Kidney glomerular epithelial cell (primary cell): ENCODE data around the gene CROCC2.

Experiments used
- DNase-seq: peaks from one replicate; lab custom pipeline; 2025; lab: John Stamatoyannopoulos, UW

CROCC2 gene

GRCh38 chr2:240933966-240934700, 28.0 kb downstream of the CROCC2 start:
- no peak for DNase-seq

GRCh38 chr2:240934701-240935102, 28.6 kb downstream of the CROCC2 start:
- DNase-seq = no peak

- no peak for DNase-seq
Measured at GRCh38 chr2:240935103-240935876, 29.2 kb downstream of the CROCC2 start.

DNA sequence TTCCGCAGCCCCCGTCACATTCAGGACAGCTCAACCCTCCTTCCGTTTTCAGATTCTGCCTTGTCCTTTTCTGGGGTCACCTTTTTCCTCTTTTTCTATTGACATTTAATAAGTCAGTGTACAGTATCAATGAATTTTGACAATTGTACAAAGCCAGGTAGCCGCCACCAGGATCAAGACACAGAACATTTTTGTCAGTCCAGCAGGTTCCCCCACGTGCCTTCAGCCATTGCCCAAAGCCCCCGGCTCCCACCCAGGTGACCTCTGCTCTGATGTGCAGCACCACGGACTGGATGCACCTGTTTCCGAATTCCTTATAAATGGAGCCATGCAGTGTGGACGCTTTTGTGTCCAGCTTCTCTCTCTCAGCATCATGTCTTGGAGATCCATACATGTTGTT, 30.0 kb downstream of the CROCC2 start:
- DNase-seq = no peak

GRCh38 chr2:240946046-240946445, 39.9 kb downstream of the CROCC2 start:
- DNase-seq = no peak

- DNase-seq = no peak
Measured at GRCh38 chr2:240946654-240947053, 40.5 kb downstream of the CROCC2 start.

DNA sequence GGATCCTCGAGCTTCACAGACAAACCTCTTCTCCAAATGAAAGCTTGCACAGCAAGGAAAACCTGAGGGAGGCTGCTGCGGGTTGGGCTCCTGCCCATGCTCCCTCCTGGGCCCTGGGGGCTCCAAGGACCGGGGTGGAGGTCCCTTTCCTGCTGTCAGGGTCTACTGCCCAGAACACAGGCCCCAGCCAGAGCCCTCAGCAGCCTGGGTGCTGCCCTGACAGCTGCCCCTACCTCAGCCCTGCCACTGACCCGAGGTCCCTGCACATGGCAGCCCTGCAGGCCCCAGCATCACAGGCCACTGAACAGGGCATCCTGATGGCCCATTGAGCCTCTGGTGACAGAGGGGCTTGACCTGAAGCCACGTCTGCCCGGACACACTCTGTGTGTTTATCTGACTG, 41.0 kb downstream of the CROCC2 start:
- DNase-seq = no peak

GRCh38 chr2:240947607-240948006, 41.5 kb downstream of the CROCC2 start:
- no peak for DNase-seq

DNA sequence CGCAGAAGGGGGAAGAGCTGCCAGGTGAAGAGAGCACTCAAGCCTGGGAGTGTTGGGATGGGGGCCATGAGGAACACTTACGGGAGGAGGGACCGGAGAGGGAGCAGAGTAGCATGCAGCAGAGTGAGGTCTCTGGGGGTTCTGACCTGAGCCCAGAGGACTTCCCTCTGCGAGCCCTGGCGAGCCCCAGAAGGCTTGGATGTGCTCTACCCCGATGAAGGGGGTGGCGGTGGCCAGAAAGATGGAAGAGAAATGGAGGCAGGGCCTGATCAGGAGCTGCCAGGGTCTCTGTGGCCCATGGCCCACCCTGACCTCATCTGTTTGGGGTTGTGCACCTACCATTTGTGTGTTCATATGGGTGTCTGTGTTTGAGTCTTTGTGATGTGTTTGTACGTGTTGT, 42.0 kb downstream of the CROCC2 start:
- no peak for DNase-seq

GRCh38 chr2:240948905-240949790, 43.0 kb downstream of the CROCC2 start:
- DNase-seq = no peak

- no peak for DNase-seq
Measured at GRCh38 chr2:240949791-240950705, 43.9 kb downstream of the CROCC2 start.

DNA sequence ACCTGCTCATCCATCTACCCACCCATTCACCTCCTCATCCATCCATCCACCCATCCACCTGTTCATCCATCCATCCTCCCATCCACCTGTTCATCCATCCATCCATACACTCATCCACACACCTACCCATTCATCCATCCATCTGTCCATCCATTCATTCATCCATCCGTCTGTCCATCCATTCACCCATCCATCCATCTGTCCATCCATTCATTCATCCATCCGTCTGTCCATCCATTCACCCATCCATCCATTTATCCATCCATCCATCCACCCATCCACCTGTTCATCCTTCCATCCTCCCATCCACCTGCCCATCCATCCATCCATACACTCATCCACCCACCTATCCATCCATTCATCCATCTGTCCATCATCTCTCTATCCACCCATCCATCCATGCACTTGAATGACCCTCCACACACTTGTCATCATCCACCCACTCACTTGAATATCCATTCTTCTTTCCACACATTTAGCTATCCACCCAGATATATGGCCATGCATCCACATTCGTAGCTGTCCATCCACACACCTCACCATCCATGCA, 45.0 kb downstream of the CROCC2 start:
- no peak for DNase-seq

DNA sequence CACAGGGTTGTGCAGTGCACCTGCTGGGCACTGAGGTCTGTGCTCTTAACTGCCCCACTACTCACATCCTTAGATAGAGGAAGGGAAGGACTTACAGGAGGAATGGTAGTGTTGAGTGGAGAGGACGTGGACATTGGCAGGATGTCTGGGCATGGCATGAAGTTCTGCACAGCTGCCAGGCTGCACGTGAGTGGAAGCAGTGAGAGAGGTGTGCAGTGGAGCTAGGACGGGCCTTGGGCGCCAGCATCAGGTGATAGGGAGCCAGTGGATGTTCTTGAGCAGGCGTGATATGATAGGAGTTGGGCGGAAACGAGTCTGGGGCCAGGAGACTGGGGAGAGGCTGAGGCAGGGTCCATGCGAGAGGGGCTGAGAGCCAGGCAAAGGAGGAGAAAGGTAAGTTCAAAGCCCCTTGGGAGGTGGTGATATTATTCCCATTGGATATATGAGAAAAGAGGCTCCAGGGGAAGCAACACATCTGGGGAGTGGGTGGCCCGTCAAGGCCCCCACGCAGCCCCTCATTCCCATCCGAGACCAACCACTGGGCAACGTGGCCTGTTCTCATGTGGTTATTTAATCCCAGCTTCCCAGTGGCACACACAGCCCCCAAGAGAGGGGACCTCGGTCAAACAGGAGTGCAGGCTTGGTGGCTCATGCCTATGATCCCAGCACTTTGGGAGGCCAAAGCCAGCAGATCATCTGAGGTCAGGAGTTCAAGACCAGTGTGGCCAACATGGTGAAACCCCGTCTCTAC, 46.5 kb downstream of the CROCC2 start:
- no peak for DNase-seq

- no peak for DNase-seq
Measured at GRCh38 chr2:240953426-240954410, 47.6 kb downstream of the CROCC2 start.

DNA sequence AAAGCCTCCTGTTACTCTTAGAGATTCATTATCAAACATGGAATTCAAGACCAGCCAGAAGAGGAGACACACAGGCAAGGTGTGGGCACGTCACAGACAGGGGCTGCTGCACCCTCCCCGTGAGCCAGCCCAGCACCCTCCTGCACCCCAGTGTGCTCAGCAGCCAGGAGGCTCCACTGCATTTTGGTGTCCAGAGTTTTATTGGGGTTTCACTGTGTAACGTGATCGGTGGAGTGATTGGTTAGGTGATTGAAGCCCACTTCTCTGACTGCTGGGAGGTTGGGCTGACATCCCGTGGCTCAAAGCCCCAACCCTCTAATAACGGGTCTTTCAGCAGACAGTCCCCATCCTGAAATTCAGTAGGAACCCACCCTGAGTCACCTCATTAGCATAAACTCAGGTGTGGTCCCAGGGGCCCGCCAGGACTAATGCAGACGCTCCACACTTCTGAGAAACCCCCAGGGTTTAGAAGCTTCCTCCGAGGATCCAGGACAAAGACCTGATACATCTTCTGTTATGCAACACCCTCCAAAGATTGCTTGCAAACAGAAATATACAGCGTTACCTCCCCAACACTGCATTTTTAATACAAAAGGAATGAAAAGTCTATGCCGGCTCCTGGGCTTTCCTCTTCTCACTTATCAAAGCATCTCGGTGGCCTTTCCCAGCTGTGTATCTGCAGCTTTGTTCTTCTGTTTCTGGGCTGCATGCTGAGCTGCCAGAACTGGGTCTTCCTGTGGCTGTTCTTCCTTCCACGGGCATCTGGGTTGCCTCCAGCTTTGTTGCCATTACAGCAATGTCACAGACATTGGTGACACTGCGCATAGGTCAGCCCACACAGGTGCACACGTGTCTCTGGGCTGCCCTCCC, 48.5 kb downstream of the CROCC2 start:
- DNase-seq = no peak

- no peak for DNase-seq
Measured at GRCh38 chr2:240955306-240956170, 49.4 kb downstream of the CROCC2 start.
